Measurements from ENCODE around the gene ZNF274.

Gene ZNF274

GRCh38 chr19:58209577-58209976 is 26.7 kb downstream of the ZNF274 start:
- no peak overlapping the region for H3K9ac ChIP-seq
- TF ChIP-seq Cebpa-rat (IDR thresholded peaks at IDR 0.05): no peak
- H3K9me3 ChIP-seq: peaks cover 100% of the 10 kb centered on the region
- no peaks in the 10 kb centered on the region for H3K4me1 ChIP-seq
- H3K27me3 ChIP-seq: peaks cover 3% of the 10 kb centered on the region; the same call in 1 of the 2 replicates
- no peak overlapping the region for H3K4me2 ChIP-seq
- no peak overlapping the region for H3K27ac ChIP-seq
- H4K20me1 ChIP-seq: no peaks in the 10 kb centered on the region
- H3K4me3 ChIP-seq: peak overlapping the region; percentile 31; the same call in 1 of the 2 replicates
- peaks cover 100% of the 10 kb centered on the region for H3K36me3 ChIP-seq

GRCh38 chr19:58212336-58213074 is 29.6 kb downstream of the ZNF274 start:
- no peak overlapping the region for H3K9ac ChIP-seq
- H3K4me1 ChIP-seq: no peaks in the 10 kb centered on the region
- H3K9me3 ChIP-seq: peaks cover 100% of the 10 kb centered on the region
- H3K4me2 ChIP-seq: no peak overlapping the region
- no peak overlapping the region for H3K27ac ChIP-seq
- peak overlapping the region; percentile 42 for H3K4me3 ChIP-seq
- no peaks in the 10 kb centered on the region for H4K20me1 ChIP-seq
- peaks cover 79% of the 10 kb centered on the region for H3K36me3 ChIP-seq
- H3K27me3 ChIP-seq: no peaks in the 10 kb centered on the region; the same call in 1 of the 2 replicates
- TF ChIP-seq Cebpa-rat (IDR thresholded peaks at IDR 0.05): no peak

DNA sequence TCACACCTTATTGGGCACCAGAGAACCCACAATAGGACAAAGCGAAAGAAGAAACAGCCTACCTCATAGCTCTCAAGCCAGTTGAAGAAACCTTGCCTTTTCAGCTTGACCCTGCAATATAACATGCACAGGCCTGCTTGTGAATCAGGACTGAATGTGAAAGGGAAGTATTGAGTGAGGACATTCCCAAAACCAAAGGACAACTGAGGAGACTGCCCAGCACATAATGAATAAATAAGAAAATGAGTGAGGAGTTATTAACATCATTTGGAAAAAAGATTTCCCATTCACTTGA is 30.2 kb downstream of the ZNF274 start:
- no peak for TF ChIP-seq Cebpa-rat (IDR thresholded peaks at IDR 0.05)
- H3K27ac ChIP-seq: no peak overlapping the region
- H3K4me1 ChIP-seq: no peaks in the 10 kb centered on the region
- H3K4me2 ChIP-seq: no peak overlapping the region
- peak overlapping the region; percentile 42 for H3K4me3 ChIP-seq
- no peaks in the 10 kb centered on the region; the same call in 1 of the 2 replicates for H3K27me3 ChIP-seq
- H3K9ac ChIP-seq: no peak overlapping the region
- peaks cover 74% of the 10 kb centered on the region for H3K36me3 ChIP-seq
- H4K20me1 ChIP-seq: no peaks in the 10 kb centered on the region
- peaks cover 100% of the 10 kb centered on the region for H3K9me3 ChIP-seq

DNA sequence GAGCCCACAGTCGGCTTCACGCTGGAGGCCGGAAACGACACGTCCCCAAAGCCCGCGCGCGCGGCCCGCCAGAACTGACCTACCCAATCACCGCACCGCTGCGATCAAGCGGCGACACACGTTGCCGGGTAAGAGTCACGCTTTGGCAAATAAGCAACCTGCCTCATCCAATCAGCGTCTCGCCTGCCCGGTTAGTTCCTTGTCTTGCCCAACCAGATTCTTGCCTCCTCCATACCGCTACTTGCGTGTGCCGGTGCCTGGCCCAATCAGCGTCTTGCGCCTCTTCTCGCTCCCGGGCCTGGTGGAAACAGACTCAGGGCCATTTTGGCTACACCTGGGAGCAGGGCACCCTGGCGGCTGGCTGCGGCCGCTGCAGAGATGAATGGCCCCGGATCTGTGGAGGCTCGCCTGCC is 34.2 kb downstream of the ZNF274 start:
- no peaks in the 10 kb centered on the region for H3K4me1 ChIP-seq
- no peak overlapping the region for H3K27ac ChIP-seq
- H3K4me3 ChIP-seq: no peak overlapping the region
- no peaks in the 10 kb centered on the region for H3K27me3 ChIP-seq
- H3K9me3 ChIP-seq: peaks cover 65% of the 10 kb centered on the region
- H3K4me2 ChIP-seq: no peak overlapping the region
- no peaks in the 10 kb centered on the region for H4K20me1 ChIP-seq
- peaks cover 33% of the 10 kb centered on the region for H3K36me3 ChIP-seq
- H3K9ac ChIP-seq: no peak overlapping the region
- no peak for TF ChIP-seq Cebpa-rat (IDR thresholded peaks at IDR 0.05)

GRCh38 chr19:58217607-58218391 is 34.9 kb downstream of the ZNF274 start:
- no peaks in the 10 kb centered on the region for H4K20me1 ChIP-seq
- H3K4me1 ChIP-seq: no peaks in the 10 kb centered on the region
- H3K4me3 ChIP-seq: no peak overlapping the region
- no peak for TF ChIP-seq Cebpa-rat (IDR thresholded peaks at IDR 0.05)
- no peak overlapping the region for H3K27ac ChIP-seq
- H3K9ac ChIP-seq: no peak overlapping the region
- no peaks in the 10 kb centered on the region for H3K27me3 ChIP-seq
- H3K4me2 ChIP-seq: no peak overlapping the region
- H3K36me3 ChIP-seq: peaks cover 26% of the 10 kb centered on the region
- H3K9me3 ChIP-seq: peaks cover 61% of the 10 kb centered on the region

- Histone ChIP-seq H4K20me1 (no peaks in the 10 kb centered on the region), H3K4me1 (no peaks in the 10 kb centered on the region), H3K27ac (no peak overlapping the region), H3K4me2 (no peak overlapping the region), H3K9ac (no peak overlapping the region), H3K36me3 (peaks cover 15% of the 10 kb centered on the region), H3K4me3 (no peak overlapping the region), H3K27me3 (no peaks in the 10 kb centered on the region), H3K9me3 (peaks cover 61% of the 10 kb centered on the region)
- no peak for TF ChIP-seq Cebpa-rat (IDR thresholded peaks at IDR 0.05)
These were observed 36.0 kb downstream of the ZNF274 start for GRCh38 chr19:58218899-58219298.

- H3K27ac ChIP-seq: peak overlapping the region; percentile 92
These were observed 45.2 kb downstream of the ZNF274 start for GRCh38 chr19:58227964-58228584.

GRCh38 chr19:58228585-58229254 is 45.9 kb downstream of the ZNF274 start, which contains the start of gene ZNF544:
TSS of gene ZNF544 (plus strand) at chr19:58228914. CDS start at chr19:58244024, 15,110 bp downstream.
- Histone ChIP-seq H3K4me1 (peaks cover 29% of the 10 kb centered on the region), H4K20me1 (no peaks in the 10 kb centered on the region; the same call in 1 of the 2 replicates), H3K4me2 (peak within 1 kb of the TSS; percentile 95), H3K36me3 (peaks cover 44% of the 10 kb centered on the region), H3K9me3 (peaks cover 79% of the 10 kb centered on the region), H3K27me3 (no peaks in the 10 kb centered on the region), H3K9ac (peak within 1 kb of the TSS; percentile 90), H3K4me3 (peak within 1 kb of the TSS; percentile 90), H3K27ac (peak within 1 kb of the TSS; percentile 92)
- no peak for TF ChIP-seq Cebpa-rat (IDR thresholded peaks at IDR 0.05)

More at GRCh38 chr19:58227964-58228584, 45.2 kb downstream of the ZNF274 start:
- Histone ChIP-seq H3K9ac (peak overlapping the region; percentile 90), H3K27me3 (no peaks in the 10 kb centered on the region), H3K4me2 (peak overlapping the region; percentile 95), H3K36me3 (peaks cover 38% of the 10 kb centered on the region), H3K9me3 (peaks cover 79% of the 10 kb centered on the region), H3K4me3 (peak overlapping the region; percentile 90), H4K20me1 (no peaks in the 10 kb centered on the region; the same call in 1 of the 2 replicates), H3K4me1 (peaks cover 29% of the 10 kb centered on the region)
- TF ChIP-seq Cebpa-rat (IDR thresholded peaks at IDR 0.05): no peak

DNA sequence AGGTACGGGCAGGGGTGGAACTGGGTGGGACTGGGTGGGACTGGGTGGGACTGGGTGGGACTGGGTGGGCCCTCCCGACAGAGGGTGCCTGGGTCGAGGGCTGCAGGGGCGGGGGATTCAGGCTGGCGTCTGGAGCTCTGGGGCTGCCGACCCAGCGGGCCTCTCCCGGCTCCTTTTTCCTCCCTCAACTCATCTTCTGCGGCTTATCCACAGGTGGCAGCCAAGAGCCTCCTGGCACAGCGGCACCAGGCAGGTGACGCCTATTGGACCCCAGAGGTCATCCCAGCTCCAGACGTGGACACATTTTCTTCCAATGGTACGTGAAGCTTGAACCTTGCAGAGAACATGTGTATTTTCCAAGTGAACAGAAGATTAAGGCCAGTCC is 46.4 kb downstream of the ZNF274 start:
- Histone ChIP-seq H4K20me1 (no peaks in the 10 kb centered on the region; the same call in 1 of the 2 replicates), H3K27ac (peak overlapping the region; percentile 92), H3K27me3 (no peaks in the 10 kb centered on the region), H3K9ac (peak overlapping the region; percentile 90), H3K4me3 (peak overlapping the region; percentile 90), H3K9me3 (peaks cover 79% of the 10 kb centered on the region), H3K4me1 (peaks cover 29% of the 10 kb centered on the region), H3K36me3 (peaks cover 50% of the 10 kb centered on the region), H3K4me2 (peak overlapping the region; percentile 95)
- TF ChIP-seq Cebpa-rat (IDR thresholded peaks at IDR 0.05): no peak

All from BLaER1 (cell line).